ENCODE measurements around the gene MED8.

Gene MED8

GRCh38 chr1:43392702-43393101 lies 3.1 kb upstream of the MED8 start:
- peaks cover under 1% of the 10 kb centered on the region; the same call in 1 of the 2 replicates for H3K36me3 ChIP-seq (ENCODE audit: insufficient read depth, low read length)
- TF ChIP-seq EZH2 (IDR thresholded peaks at IDR 0.05; ENCODE audit: borderline replicate concordance, low read length) (no peak), CTCF (IDR thresholded peaks at IDR 0.05; ENCODE audit: low read length) (no peak)
- H3K9ac ChIP-seq (ENCODE audit: low read length), result no peak overlapping the region
- peaks cover 23% of the 10 kb centered on the region for H3K4me1 ChIP-seq (ENCODE audit: insufficient read depth, low read length, severe bottlenecking)
- no peak overlapping the region for H3K27ac ChIP-seq (ENCODE audit: low read depth, low read length, poor library complexity, severe bottlenecking)
- no peaks in the 10 kb centered on the region for H3F3A ChIP-seq (ENCODE audit: insufficient read depth, low read length)
- no peak overlapping the region for H2AFZ ChIP-seq (ENCODE audit: low read length)
- H3K9me2 ChIP-seq (ENCODE audit: low read depth, low read length), result no peaks in the 10 kb centered on the region
- H3K4me3 ChIP-seq (ENCODE audit: low read depth, low read length, poor library complexity, severe bottlenecking), result no peak overlapping the region
- no peaks in the 10 kb centered on the region for H3K27me3 ChIP-seq (ENCODE audit: insufficient read depth, low read length)
- peaks cover 18% of the 10 kb centered on the region for H3K79me2 ChIP-seq (ENCODE audit: insufficient read depth, low read length)
- H3K9me3 ChIP-seq (ENCODE audit: low read length), result no peaks in the 10 kb centered on the region
- H3K4me2 ChIP-seq (ENCODE audit: low read length), result no peak overlapping the region
- no peaks in the 10 kb centered on the region for H4K20me1 ChIP-seq (ENCODE audit: insufficient read depth, low read length)

GRCh38 chr1:43388613-43389012 lies 987 bp downstream of the MED8 start:
- no peaks in the 10 kb centered on the region for H3K27me3 ChIP-seq (ENCODE audit: insufficient read depth, low read length)
- peak overlapping the region; percentile 97 for H3K4me2 ChIP-seq (ENCODE audit: low read length)
- no peaks in the 10 kb centered on the region for H3K9me3 ChIP-seq (ENCODE audit: low read length)
- H3K79me2 ChIP-seq (ENCODE audit: insufficient read depth, low read length), result peaks cover 18% of the 10 kb centered on the region
- no peak overlapping the region for H2AFZ ChIP-seq (ENCODE audit: low read length)
- H4K20me1 ChIP-seq (ENCODE audit: insufficient read depth, low read length), result no peaks in the 10 kb centered on the region
- H3F3A ChIP-seq (ENCODE audit: insufficient read depth, low read length), result no peaks in the 10 kb centered on the region
- H3K36me3 ChIP-seq (ENCODE audit: insufficient read depth, low read length), result peaks cover 41% of the 10 kb centered on the region
- H3K4me3 ChIP-seq (ENCODE audit: low read depth, low read length, poor library complexity, severe bottlenecking), result peak overlapping the region; percentile 72
- H3K9ac ChIP-seq (ENCODE audit: low read length), result peak overlapping the region; percentile 71
- TF ChIP-seq CTCF (IDR thresholded peaks at IDR 0.05; ENCODE audit: low read length) (no peak), EZH2 (IDR thresholded peaks at IDR 0.05; ENCODE audit: borderline replicate concordance, low read length) (no peak)
- H3K9me2 ChIP-seq (ENCODE audit: low read depth, low read length), result no peaks in the 10 kb centered on the region
- peaks cover 23% of the 10 kb centered on the region for H3K4me1 ChIP-seq (ENCODE audit: insufficient read depth, low read length, severe bottlenecking)
- no peak overlapping the region for H3K27ac ChIP-seq (ENCODE audit: low read depth, low read length, poor library complexity, severe bottlenecking)

GRCh38 chr1:43387976-43388599 lies 1.5 kb downstream of the MED8 start:
- H3K9me3 ChIP-seq (ENCODE audit: low read length), result no peaks in the 10 kb centered on the region
- no peaks in the 10 kb centered on the region for H4K20me1 ChIP-seq (ENCODE audit: insufficient read depth, low read length)
- peaks cover 23% of the 10 kb centered on the region for H3K4me1 ChIP-seq (ENCODE audit: insufficient read depth, low read length, severe bottlenecking)
- peak overlapping the region; percentile 97 for H3K4me2 ChIP-seq (ENCODE audit: low read length)
- H3K27me3 ChIP-seq (ENCODE audit: insufficient read depth, low read length), result no peaks in the 10 kb centered on the region
- H3K36me3 ChIP-seq (ENCODE audit: insufficient read depth, low read length), result peaks cover 46% of the 10 kb centered on the region
- peak overlapping the region; percentile 72 for H3K4me3 ChIP-seq (ENCODE audit: low read depth, low read length, poor library complexity, severe bottlenecking)
- H3F3A ChIP-seq (ENCODE audit: insufficient read depth, low read length), result no peaks in the 10 kb centered on the region
- H3K9ac ChIP-seq (ENCODE audit: low read length), result peak overlapping the region; percentile 71
- no peak overlapping the region for H3K27ac ChIP-seq (ENCODE audit: low read depth, low read length, poor library complexity, severe bottlenecking)
- peaks cover 18% of the 10 kb centered on the region for H3K79me2 ChIP-seq (ENCODE audit: insufficient read depth, low read length)
- no peak overlapping the region for H2AFZ ChIP-seq (ENCODE audit: low read length)
- no peak for TF ChIP-seq EZH2 (IDR thresholded peaks at IDR 0.05; ENCODE audit: borderline replicate concordance, low read length)
- no peak for TF ChIP-seq CTCF (IDR thresholded peaks at IDR 0.05; ENCODE audit: low read length)
- H3K9me2 ChIP-seq (ENCODE audit: low read depth, low read length), result no peaks in the 10 kb centered on the region

All from OCI-LY1 (cell line).